Stimulated activated CD4-positive, alpha-beta T cell treated with anti-CD3 and anti-CD28 coated beads, Interleukin-2, amount 100 ng/mL, for 4 hours (primary cell): ENCODE results near the gene SMARCA5.
"Not testable (repeated sequence)": the region's sequence is repeated elsewhere in the genome, so short reads cannot be mapped to it uniquely, and the experiment has no call there.

Experiments
- DNase-seq: peaks from one replicate; pipeline ENCODE4 v3.0.0-alpha.2; 2020; ENCODE audit warnings: low read depth

SMARCA5 gene

GRCh38 chr4:143513314-143514168, at the start of gene SMARCA5:
TSS of gene SMARCA5 (plus strand) at chr4:143513702. CDS start at chr4:143513925, 223 bp downstream.
- peak; percentile 93 for DNase-seq

- DNase-seq: no peak
Measured at GRCh38 chr4:143473334-143474126, 40.0 kb upstream of the SMARCA5 start.

- no peak for DNase-seq
Measured at GRCh38 chr4:143477487-143477886, 36.0 kb upstream of the SMARCA5 start.

GRCh38 chr4:143481361-143481760, 32.1 kb upstream of the SMARCA5 start:
- no peak for DNase-seq

GRCh38 chr4:143482840-143483239, 30.7 kb upstream of the SMARCA5 start:
- DNase-seq: no peak

GRCh38 chr4:143486314-143486713, 27.2 kb upstream of the SMARCA5 start:
- DNase-seq: no peak

- no peak for DNase-seq
Measured at GRCh38 chr4:143488687-143489086, 24.8 kb upstream of the SMARCA5 start.

- no peak for DNase-seq
Measured at GRCh38 chr4:143489106-143489505, 24.4 kb upstream of the SMARCA5 start.

- DNase-seq: no peak
Measured at GRCh38 chr4:143498021-143498420, 15.5 kb upstream of the SMARCA5 start.

GRCh38 chr4:143502231-143502630, 11.3 kb upstream of the SMARCA5 start:
- no peak for DNase-seq

GRCh38 chr4:143506031-143506430, 7.5 kb upstream of the SMARCA5 start:
- DNase-seq: no peak

- no peak for DNase-seq
Measured at GRCh38 chr4:143511906-143512305, 1.6 kb upstream of the SMARCA5 start.

- no peak for DNase-seq
Measured at GRCh38 chr4:143512978-143513313, 556 bp upstream of the SMARCA5 start.

- DNase-seq: no peak
Measured at GRCh38 chr4:143514169-143514495, 630 bp downstream of the SMARCA5 start.

- no peak for DNase-seq
Measured at GRCh38 chr4:143514497-143514896, 995 bp downstream of the SMARCA5 start.

- no peak for DNase-seq
Measured at GRCh38 chr4:143514901-143515300, 1.4 kb downstream of the SMARCA5 start.

- DNase-seq: no peak
Measured at GRCh38 chr4:143515905-143516304, 2.4 kb downstream of the SMARCA5 start.

GRCh38 chr4:143517764-143518163, 4.3 kb downstream of the SMARCA5 start:
- no peak for DNase-seq

GRCh38 chr4:143524211-143524610, 10.7 kb downstream of the SMARCA5 start:
- no peak for DNase-seq

GRCh38 chr4:143528046-143528445, 14.5 kb downstream of the SMARCA5 start:
- not testable (repeated sequence) for DNase-seq

- no peak for DNase-seq
Measured at GRCh38 chr4:143531380-143531779, 17.9 kb downstream of the SMARCA5 start.

- DNase-seq: no peak
Measured at GRCh38 chr4:143531788-143532491, 18.4 kb downstream of the SMARCA5 start.
